ENCODE measurements around the gene SRGAP3.

Gene SRGAP3

GRCh38 chr3:8985876-8986275 lies 263.6 kb downstream of the SRGAP3 start:
- DNase-seq (ENCODE audit: low spot score), result no peak

- DNase-seq (ENCODE audit: low spot score), result no peak
These were observed 264.0 kb downstream of the SRGAP3 start for GRCh38 chr3:8985411-8985831.

GRCh38 chr3:8984526-8984925 lies 264.9 kb downstream of the SRGAP3 start:
- no peak for DNase-seq (ENCODE audit: low spot score)

- no peak for DNase-seq (ENCODE audit: low spot score)
These were observed 265.4 kb downstream of the SRGAP3 start for GRCh38 chr3:8984081-8984480.

- DNase-seq (ENCODE audit: low spot score), result no peak
These were observed 265.9 kb downstream of the SRGAP3 start for GRCh38 chr3:8983591-8983990.

GRCh38 chr3:8983026-8983425 lies 266.4 kb downstream of the SRGAP3 start:
- DNase-seq (ENCODE audit: low spot score), result no peak

- no peak for DNase-seq (ENCODE audit: low spot score)
These were observed 266.9 kb downstream of the SRGAP3 start for GRCh38 chr3:8982509-8982908.

GRCh38 chr3:8981700-8982099 lies 267.7 kb downstream of the SRGAP3 start:
- no peak for DNase-seq (ENCODE audit: low spot score)

GRCh38 chr3:8981296-8981695 lies 268.1 kb downstream of the SRGAP3 start:
- no peak for DNase-seq (ENCODE audit: low spot score)

- DNase-seq (ENCODE audit: low spot score), result no peak
These were observed 268.6 kb downstream of the SRGAP3 start for GRCh38 chr3:8980756-8981257.

- DNase-seq (ENCODE audit: low spot score), result no peak
These were observed 270.2 kb downstream of the SRGAP3 start for GRCh38 chr3:8979262-8979661.

- DNase-seq (ENCODE audit: low spot score), result no peak
These were observed 270.9 kb downstream of the SRGAP3 start for GRCh38 chr3:8978551-8978950.

- DNase-seq (ENCODE audit: low spot score), result no peak
These were observed 272.8 kb downstream of the SRGAP3 start for GRCh38 chr3:8976540-8977182.

- no peak for DNase-seq (ENCODE audit: low spot score)
These were observed 274.1 kb downstream of the SRGAP3 start for GRCh38 chr3:8975081-8976020.

GRCh38 chr3:8974458-8974857 lies 275.0 kb downstream of the SRGAP3 start:
- DNase-seq (ENCODE audit: low spot score), result no peak

GRCh38 chr3:8972639-8973038 lies 276.8 kb downstream of the SRGAP3 start:
- DNase-seq (ENCODE audit: low spot score), result no peak

GRCh38 chr3:8970971-8971589 lies 278.4 kb downstream of the SRGAP3 start:
- DNase-seq (ENCODE audit: low spot score), result peak; percentile 79

GRCh38 chr3:8969241-8969640 lies 280.2 kb downstream of the SRGAP3 start:
- DNase-seq (ENCODE audit: low spot score), result no peak

- DNase-seq (ENCODE audit: low spot score), result no peak
These were observed 281.0 kb downstream of the SRGAP3 start for GRCh38 chr3:8968375-8968882.

- DNase-seq (ENCODE audit: low spot score), result no peak
These were observed 281.9 kb downstream of the SRGAP3 start for GRCh38 chr3:8967553-8967952.

- DNase-seq (ENCODE audit: low spot score), result no peak
These were observed 282.6 kb downstream of the SRGAP3 start for GRCh38 chr3:8966820-8967348.

GRCh38 chr3:8966150-8966819 lies 283.2 kb downstream of the SRGAP3 start:
- no peak for DNase-seq (ENCODE audit: low spot score)

Data from CD4-positive, alpha-beta T cell treated with Interleukin-15 for 4 hours (primary cell).